ENCODE data around the gene PTHLH. TPM values are rescaled to one million over a fixed set of nuclear protein-coding genes. Genes with fewer than 3 reads are reported as not detected.

The PTHLH gene
- total RNA-seq, 1 experiment from 2014 or later: not detected

- Histone ChIP-seq H3K4me1 (no peaks in the 10 kb centered on the region), H3K4me3 (ENCODE audit: low read depth, low read length) (no peak overlapping the region), H3K9me3 (no peaks in the 10 kb centered on the region), H3K27me3 (replicated peaks; ENCODE audit: control insufficient read depth, insufficient read depth, low read length) (no peaks in the 10 kb centered on the region), H3K36me3 (ENCODE audit: control insufficient read depth, insufficient read depth, low read length) (no peaks in the 10 kb centered on the region)
- intact Hi-C loops (cut with micrococcal nuclease; ENCODE audit: unreplicated experiment): no loop called here
- BruUV-seq (replicated peaks): no TSS peak
- TF ChIP-seq CTCF (IDR thresholded peaks at IDR 0.05; ENCODE audit: insufficient read depth in 1 of 2, low read depth in 1 of 2, low read length in 1 of 2, severe bottlenecking in 1 of 2, unreplicated experiment in 1 of 2): no peak
- Mint-ChIP-seq H3K27ac (ENCODE audit: unreplicated experiment) (no peak overlapping the region), H3K9me3 (ENCODE audit: unreplicated experiment) (no peaks in the 10 kb centered on the region), H3K27me3 (ENCODE audit: insufficient read depth, unreplicated experiment) (peaks cover 11% of the 10 kb centered on the region), H3K4me1 (ENCODE audit: low read depth, unreplicated experiment) (no peaks in the 10 kb centered on the region), H3K4me3 (ENCODE audit: unreplicated experiment) (no peak overlapping the region), H3K36me3 (ENCODE audit: insufficient read depth, unreplicated experiment) (no peaks in the 10 kb centered on the region)
- CTCF ChIA-PET: no interaction called here
- POLR2A ChIA-PET: no interaction called here
- no peak for DNase-seq
Observed at GRCh38 chr12:27957366-27957765, 15.2 kb downstream of the PTHLH start.

DNA sequence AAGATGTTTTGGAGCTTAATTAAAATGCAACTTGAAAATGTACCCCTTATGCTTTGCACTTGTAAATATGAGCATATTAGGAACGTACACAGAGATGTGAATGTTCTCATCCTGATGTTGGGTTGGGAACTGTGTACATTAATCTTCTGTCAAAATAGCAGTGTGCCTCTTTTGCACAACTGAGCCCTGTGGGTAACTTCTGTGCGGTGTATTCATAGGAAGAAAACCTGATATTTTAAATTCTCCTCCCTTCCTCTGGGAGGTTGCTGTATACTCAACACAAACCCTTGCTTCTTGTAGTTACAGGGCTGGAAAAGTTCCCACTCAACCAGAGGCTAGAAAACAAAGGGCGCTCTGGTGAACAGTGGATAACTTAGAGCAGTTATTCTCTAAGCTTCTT is 18.7 kb downstream of the PTHLH start:
- Mint-ChIP-seq H3K4me1 (ENCODE audit: low read depth, unreplicated experiment) (no peaks in the 10 kb centered on the region), H3K4me3 (ENCODE audit: unreplicated experiment) (no peak overlapping the region), H3K9me3 (ENCODE audit: unreplicated experiment) (no peaks in the 10 kb centered on the region), H3K27ac (ENCODE audit: unreplicated experiment) (no peak overlapping the region), H3K27me3 (ENCODE audit: insufficient read depth, unreplicated experiment) (peaks cover 7% of the 10 kb centered on the region), H3K36me3 (ENCODE audit: insufficient read depth, unreplicated experiment) (no peaks in the 10 kb centered on the region)
- Histone ChIP-seq H3K27me3 (replicated peaks; ENCODE audit: control insufficient read depth, insufficient read depth, low read length) (no peaks in the 10 kb centered on the region), H3K36me3 (ENCODE audit: control insufficient read depth, insufficient read depth, low read length) (no peaks in the 10 kb centered on the region), H3K4me3 (ENCODE audit: low read depth, low read length) (no peak overlapping the region), H3K4me1 (no peaks in the 10 kb centered on the region), H3K9me3 (no peaks in the 10 kb centered on the region)
- DNase-seq: no peak
- no TSS peak for BruUV-seq (replicated peaks)
- POLR2A ChIA-PET: no interaction called here
- intact Hi-C loops (cut with micrococcal nuclease; ENCODE audit: unreplicated experiment): no loop called here
- no peak for TF ChIP-seq CTCF (IDR thresholded peaks at IDR 0.05; ENCODE audit: insufficient read depth in 1 of 2, low read depth in 1 of 2, low read length in 1 of 2, severe bottlenecking in 1 of 2, unreplicated experiment in 1 of 2)
- CTCF ChIA-PET: no interaction called here

DNA sequence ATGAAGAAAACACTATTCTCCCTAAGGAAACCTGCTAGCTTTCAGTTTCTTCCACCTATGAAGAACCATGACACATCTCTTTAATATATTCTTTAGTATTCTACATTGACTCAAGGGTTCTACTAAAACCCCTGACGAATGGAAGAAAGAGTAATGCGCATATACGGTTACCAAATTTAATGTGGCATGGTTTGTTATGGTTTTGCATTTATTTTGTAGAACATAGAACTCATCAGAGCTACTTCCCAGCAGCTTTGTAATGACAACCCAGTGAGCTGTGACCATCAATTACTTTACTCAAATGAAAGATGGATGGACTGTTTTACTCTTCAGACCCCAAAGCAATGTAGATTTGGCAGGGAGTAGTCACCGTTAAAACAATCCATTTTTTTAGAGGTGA is 19.2 kb downstream of the PTHLH start:
- Mint-ChIP-seq H3K36me3 (ENCODE audit: insufficient read depth, unreplicated experiment) (no peaks in the 10 kb centered on the region), H3K27me3 (ENCODE audit: insufficient read depth, unreplicated experiment) (peaks cover 2% of the 10 kb centered on the region), H3K27ac (ENCODE audit: unreplicated experiment) (no peak overlapping the region), H3K9me3 (ENCODE audit: unreplicated experiment) (no peaks in the 10 kb centered on the region), H3K4me1 (ENCODE audit: low read depth, unreplicated experiment) (no peaks in the 10 kb centered on the region), H3K4me3 (ENCODE audit: unreplicated experiment) (no peak overlapping the region)
- no peak overlapping the region for H3K4me3 ChIP-seq (ENCODE audit: low read depth, low read length)
- no TSS peak for BruUV-seq (replicated peaks)
- no peak for TF ChIP-seq CTCF (IDR thresholded peaks at IDR 0.05; ENCODE audit: insufficient read depth in 1 of 2, low read depth in 1 of 2, low read length in 1 of 2, severe bottlenecking in 1 of 2, unreplicated experiment in 1 of 2)
- no peaks in the 10 kb centered on the region for H3K27me3 ChIP-seq (replicated peaks; ENCODE audit: control insufficient read depth, insufficient read depth, low read length)
- H3K9me3 ChIP-seq: no peaks in the 10 kb centered on the region
- no peak for DNase-seq
- intact Hi-C loops (cut with micrococcal nuclease; ENCODE audit: unreplicated experiment): no loop called here
- H3K36me3 ChIP-seq (ENCODE audit: control insufficient read depth, insufficient read depth, low read length): no peaks in the 10 kb centered on the region
- ChIA-PET CTCF (no interaction called here), POLR2A (no interaction called here)
- H3K4me1 ChIP-seq: no peaks in the 10 kb centered on the region
